Activated CD4-positive, CD25-positive, alpha-beta regulatory T cell treated with anti-CD3 and anti-CD28 coated beads, Interleukin-2, amount 50 U/mL, for 16 hours (primary cell): ENCODE results near the gene FSCN2.
"Not testable (repeated sequence)": the region's sequence is repeated elsewhere in the genome, so short reads cannot be mapped to it uniquely, and the experiment has no call there.

Source experiments
- DNase-seq: peaks from one replicate; pipeline ENCODE4 v3.0.0-alpha.2; 2020; ENCODE audit warnings: low read depth, low spot score

The FSCN2 gene

GRCh38 chr17:81578561-81579225 lies 50.5 kb downstream of the FSCN2 start:
- DNase-seq, result no peak

- DNase-seq, result no peak
These were observed 51.1 kb downstream of the FSCN2 start for GRCh38 chr17:81579298-81579697.

GRCh38 chr17:81579821-81580321 lies 51.7 kb downstream of the FSCN2 start:
- no peak for DNase-seq

- DNase-seq, result no peak
These were observed 52.3 kb downstream of the FSCN2 start for GRCh38 chr17:81580481-81580880.

GRCh38 chr17:81581758-81582157 lies 53.6 kb downstream of the FSCN2 start:
- no peak for DNase-seq

- DNase-seq, result no peak
These were observed 54.2 kb downstream of the FSCN2 start for GRCh38 chr17:81582341-81582740.

- no peak for DNase-seq
These were observed 54.6 kb downstream of the FSCN2 start for GRCh38 chr17:81582749-81583148.

GRCh38 chr17:81583589-81584342 lies 55.6 kb downstream of the FSCN2 start:
- DNase-seq, result no peak

- DNase-seq, result not testable (repeated sequence)
These were observed 56.6 kb downstream of the FSCN2 start for GRCh38 chr17:81584771-81585170.

GRCh38 chr17:81586096-81586495 lies 57.9 kb downstream of the FSCN2 start:
- no peak for DNase-seq
